Measurements from ENCODE around the gene ASPHD1.
"Not testable (repeated sequence)": the region's sequence is repeated elsewhere in the genome, so short reads cannot be mapped to it uniquely, and the experiment has no call there.

ASPHD1 gene

GRCh38 chr16:29908719-29909220, 8.5 kb downstream of the ASPHD1 start:
- no peak for DNase-seq (ENCODE audit: low read depth)

- DNase-seq (ENCODE audit: low read depth): peak; percentile 85
These were observed 9.1 kb downstream of the ASPHD1 start for GRCh38 chr16:29909391-29909790.

GRCh38 chr16:29909851-29910250, 9.6 kb downstream of the ASPHD1 start:
- not testable (repeated sequence) for DNase-seq (ENCODE audit: low read depth)

- no peak for DNase-seq (ENCODE audit: low read depth)
These were observed 10.8 kb downstream of the ASPHD1 start for GRCh38 chr16:29910819-29911675.

GRCh38 chr16:29911676-29912010, 11.4 kb downstream of the ASPHD1 start:
- DNase-seq (ENCODE audit: low read depth): no peak

GRCh38 chr16:29912087-29912486, 11.8 kb downstream of the ASPHD1 start:
- no peak for DNase-seq (ENCODE audit: low read depth)

- no peak for DNase-seq (ENCODE audit: low read depth)
These were observed 13.2 kb downstream of the ASPHD1 start for GRCh38 chr16:29913514-29913913.

- DNase-seq (ENCODE audit: low read depth): peak; percentile 69
These were observed 15.4 kb downstream of the ASPHD1 start for GRCh38 chr16:29915590-29916247.

- DNase-seq (ENCODE audit: low read depth): no peak
These were observed 16.7 kb downstream of the ASPHD1 start for GRCh38 chr16:29916979-29917378.

GRCh38 chr16:29920288-29921033, 20.2 kb downstream of the ASPHD1 start:
- DNase-seq (ENCODE audit: low read depth): no peak

- DNase-seq (ENCODE audit: low read depth): no peak
These were observed 20.7 kb downstream of the ASPHD1 start for GRCh38 chr16:29921034-29921385.

- DNase-seq (ENCODE audit: low read depth): no peak
These were observed 22.0 kb downstream of the ASPHD1 start for GRCh38 chr16:29922326-29922725.

- no peak for DNase-seq (ENCODE audit: low read depth)
These were observed 22.8 kb downstream of the ASPHD1 start for GRCh38 chr16:29922986-29923501.

- DNase-seq (ENCODE audit: low read depth): no peak
These were observed 24.9 kb downstream of the ASPHD1 start for GRCh38 chr16:29925105-29925756.

GRCh38 chr16:29925781-29926710, 25.8 kb downstream of the ASPHD1 start, which contains the start of gene KCTD13:
TSS of gene KCTD13 (minus strand) at chr16:29926226. CDS start at chr16:29926033, 193 bp downstream.
- peak; percentile 64 for DNase-seq (ENCODE audit: low read depth)

GRCh38 chr16:29926711-29927052, 26.4 kb downstream of the ASPHD1 start:
- no peak for DNase-seq (ENCODE audit: low read depth)

- peak; percentile 70 for DNase-seq (ENCODE audit: low read depth)
These were observed 27.0 kb downstream of the ASPHD1 start for GRCh38 chr16:29927070-29927905.

GRCh38 chr16:29931750-29932149, 31.5 kb downstream of the ASPHD1 start:
- not testable (repeated sequence) for DNase-seq (ENCODE audit: low read depth)

GRCh38 chr16:29940656-29941055, 40.4 kb downstream of the ASPHD1 start:
- no peak for DNase-seq (ENCODE audit: low read depth)

All from amniotic epithelial cell (primary cell).